ENCODE results near the gene ZNF169.

DNA sequence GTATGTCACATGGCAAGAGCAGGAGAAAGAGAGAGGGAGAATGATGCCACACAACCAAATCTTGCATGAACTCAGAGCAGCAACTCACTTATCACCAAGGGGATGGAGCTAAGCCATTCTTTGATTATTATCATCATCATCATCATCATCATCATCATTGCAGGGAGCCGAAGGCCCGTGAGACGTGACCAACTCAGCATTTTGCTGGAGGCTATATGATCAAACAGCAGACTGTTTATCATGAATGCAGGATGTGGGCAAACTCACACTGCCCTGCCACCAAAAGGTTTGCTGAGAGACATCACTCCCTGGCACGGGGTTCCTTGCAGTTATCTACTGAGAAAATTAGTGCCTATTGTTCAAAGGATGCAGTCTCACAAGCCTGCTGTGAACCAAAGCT lies 8.6 kb upstream of the ZNF169 start:
- TF ChIP-seq ZC3H10 (CRISPR knock-in tag; IDR thresholded peaks at IDR 0.05) (no peak), ZNF70 (CRISPR knock-in tag; IDR thresholded peaks at IDR 0.05) (no peak), SNAI2 (CRISPR knock-in tag; IDR thresholded peaks at IDR 0.05) (no peak), GLIS3 (CRISPR knock-in tag; IDR thresholded peaks at IDR 0.05) (no peak), TCF4 (CRISPR knock-in tag; IDR thresholded peaks at IDR 0.05; ENCODE audit: borderline replicate concordance) (no peak), OSR1 (CRISPR knock-in tag; IDR thresholded peaks at IDR 0.05) (no peak)
